DMS 273 (cell line): ENCODE measurements around the gene WRAP53.
"Not testable (repeated sequence)": the region's sequence is repeated elsewhere in the genome, so short reads cannot be mapped to it uniquely, and the experiment has no call there.

ENCODE experiments used
- DNase-seq: peaks from one replicate; lab custom pipeline; 2025; ENCODE audit not compliant: unreplicated experiment; lab: John Stamatoyannopoulos, UW

The WRAP53 gene

GRCh38 chr17:7687908-7688807, at the start of gene WRAP53:
Gene WRAP53 (plus strand): TSS chr17:7688477. CDS start chr17:7688649, 172 bp downstream.
- DNase-seq = peak; percentile 99

GRCh38 chr17:7640783-7641182, 47.5 kb upstream of the WRAP53 start:
- no peak for DNase-seq

- DNase-seq = not testable (repeated sequence)
These were observed 46.6 kb upstream of the WRAP53 start for GRCh38 chr17:7641635-7642034.

GRCh38 chr17:7644775-7645174, 43.5 kb upstream of the WRAP53 start:
- no peak for DNase-seq

GRCh38 chr17:7646457-7646856, 41.8 kb upstream of the WRAP53 start:
- no peak for DNase-seq

GRCh38 chr17:7647018-7647417, 41.3 kb upstream of the WRAP53 start:
- no peak for DNase-seq

GRCh38 chr17:7650509-7651096, 37.7 kb upstream of the WRAP53 start, which contains the start of gene ATP1B2:
Gene ATP1B2 (plus strand): TSS chr17:7650926. CDS start chr17:7651519, 593 bp downstream.
- peak; percentile 86 for DNase-seq

- DNase-seq = no peak
These were observed 37.1 kb upstream of the WRAP53 start for GRCh38 chr17:7651097-7651664.

- peak; percentile 26 for DNase-seq
These were observed 36.5 kb upstream of the WRAP53 start for GRCh38 chr17:7651665-7652387.

GRCh38 chr17:7652388-7653356, 35.6 kb upstream of the WRAP53 start:
- DNase-seq = peak; percentile 45

GRCh38 chr17:7654832-7655540, 33.3 kb upstream of the WRAP53 start:
- DNase-seq = peak; percentile 53

GRCh38 chr17:7655541-7655840, 32.8 kb upstream of the WRAP53 start:
- no peak for DNase-seq

- DNase-seq = peak; percentile 22
These were observed 31.2 kb upstream of the WRAP53 start for GRCh38 chr17:7656958-7657609.

GRCh38 chr17:7667656-7668406, 20.4 kb upstream of the WRAP53 start:
- peak; percentile 68 for DNase-seq

- DNase-seq = no peak
These were observed 19.8 kb upstream of the WRAP53 start for GRCh38 chr17:7668482-7668881.

GRCh38 chr17:7673239-7673638, 15.0 kb upstream of the WRAP53 start:
- peak; percentile 59 for DNase-seq

- no peak for DNase-seq
These were observed 13.3 kb upstream of the WRAP53 start for GRCh38 chr17:7674934-7675333.

GRCh38 chr17:7676533-7676932, 11.7 kb upstream of the WRAP53 start:
- no peak for DNase-seq
